ENCODE results near the gene NEURL1B. TPM values are rescaled to one million over a fixed set of nuclear protein-coding genes. Genes with fewer than 3 reads are reported as not detected.

The NEURL1B gene
- polyA plus RNA-seq, 2 of the 4 experiments (the other 2 are of a cell fraction) = 0.89 to 2.1 TPM

DNA sequence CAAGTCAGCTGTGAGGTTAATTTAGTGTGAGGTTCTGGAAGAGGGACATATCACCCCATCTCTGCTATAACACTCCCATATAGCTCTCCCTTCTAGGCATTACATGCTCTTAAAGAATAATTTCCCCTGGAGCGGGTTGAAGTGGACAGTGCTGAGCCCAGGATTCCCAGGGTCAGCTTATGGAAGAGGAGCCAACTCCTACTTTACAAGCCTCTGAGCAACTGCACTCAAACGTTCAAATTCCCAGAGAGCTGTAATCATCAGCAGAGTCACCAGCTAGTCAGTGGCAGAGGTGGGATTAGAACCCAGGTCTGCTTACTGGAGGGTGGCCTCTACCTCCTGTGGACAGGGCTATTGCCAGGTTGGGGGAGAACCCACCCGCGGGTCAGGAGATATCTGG, 1.4 kb downstream of the NEURL1B start:
- 69% methylated on average over 4 of the region's 4 CpGs for WGBS (ENCODE audit: missing lambda C conversion rate)
- H3K4me1 ChIP-seq = peaks cover 5% of the 10 kb centered on the region
- no peaks in the 10 kb centered on the region for H3K9me3 ChIP-seq
- CTCF ChIA-PET = interaction anchor here (0.6 to 4.6 kb wide), 7 partner anchors 9 to 246 kb away, joined by 3 to 20 read pairs (median 4); no protein-coding TSS in a partner anchor
- no peak overlapping the region for H3K4me3 ChIP-seq
- DNase-seq (ENCODE audit: low read depth in 1 of 2, low spot score in 1 of 2) (no peak), FAIRE-seq (no peak), ATAC-seq (no peak)
- POLR2A ChIA-PET = no interaction called here
- H3K27ac ChIP-seq = no peak overlapping the region
- TF ChIP-seq HOXB5 (CRISPR knock-in tag; IDR thresholded peaks at IDR 0.05) (no peak), EP300 (IDR thresholded peaks at IDR 0.05) (no peak), RCOR1 (IDR thresholded peaks at IDR 0.05; ENCODE audit: low read depth, low read length) (no peak), GATA3 (IDR thresholded peaks at IDR 0.05; ENCODE audit: borderline replicate concordance) (no peak), TFCP2L1 (CRISPR knock-in tag; IDR thresholded peaks at IDR 0.05) (no peak), CEBPB (IDR thresholded peaks at IDR 0.05) (no peak), NFE2L2 (conservative IDR thresholded peaks at IDR 0.05; ENCODE audit: low read length) (no peak)
- TF ChIP-seq, protein P1, sequence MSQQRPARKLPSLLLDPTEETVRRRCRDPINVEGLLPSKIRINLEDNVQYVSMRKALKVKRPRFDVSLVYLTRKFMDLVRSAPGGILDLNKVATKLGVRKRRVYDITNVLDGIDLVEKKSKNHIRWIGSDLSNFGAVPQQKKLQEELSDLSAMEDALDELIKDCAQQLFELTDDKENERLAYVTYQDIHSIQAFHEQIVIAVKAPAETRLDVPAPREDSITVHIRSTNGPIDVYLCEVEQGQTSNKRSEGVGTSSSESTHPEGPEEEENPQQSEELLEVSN (IDR thresholded peaks at IDR 0.05; ENCODE audit: borderline replicate concordance, low read depth) = no peak
- H3K4me2 ChIP-seq = no peak overlapping the region

DNA sequence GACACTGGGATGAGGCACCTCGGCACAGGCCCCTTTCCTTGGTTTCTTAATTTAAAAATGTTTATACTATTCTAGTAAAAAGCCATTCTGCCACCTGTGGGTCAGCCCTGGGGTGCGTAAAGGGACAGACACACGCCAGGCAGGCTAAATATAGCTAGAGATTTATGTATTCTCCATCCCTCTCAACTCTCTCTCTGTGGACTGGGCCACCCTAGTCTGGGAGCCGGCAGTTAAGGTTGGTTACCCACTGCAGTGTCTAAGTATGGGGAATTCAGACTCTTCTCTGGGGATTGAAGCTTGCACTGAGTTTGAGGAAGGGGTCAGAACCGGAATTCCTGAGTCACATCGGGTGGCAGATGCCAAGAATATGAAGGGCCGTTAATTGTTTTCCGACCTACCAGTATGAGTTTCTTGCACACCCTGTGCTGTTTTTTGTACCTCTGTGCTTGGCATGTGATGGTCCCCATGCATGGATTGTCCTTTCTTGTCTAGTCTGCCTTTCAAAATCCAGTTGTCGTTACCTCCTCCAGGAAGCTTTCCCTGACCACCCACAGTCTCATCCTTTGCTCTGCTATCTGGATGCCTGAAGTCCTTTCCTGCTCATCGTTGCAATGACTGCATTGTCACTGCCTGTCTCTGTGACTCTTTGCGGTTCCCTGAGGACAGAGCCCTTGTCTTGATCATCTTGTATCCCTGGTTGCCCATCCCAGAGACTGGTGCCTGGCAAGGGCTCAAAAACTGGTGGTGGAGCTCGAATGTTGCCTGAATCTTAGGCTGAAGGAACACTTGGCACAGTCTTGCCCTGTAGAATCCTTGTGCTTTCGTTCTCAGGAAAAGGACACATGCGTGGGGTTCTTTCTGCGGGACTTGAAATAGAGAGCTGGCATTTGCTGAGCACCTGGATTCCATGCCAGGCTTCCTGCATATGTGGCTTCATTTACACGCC, 2.1 kb downstream of the NEURL1B start:
- CTCF ChIA-PET = interaction anchor here (1.2 to 4.6 kb wide), 6 partner anchors 9 to 169 kb away, joined by 3 to 20 read pairs (median 4); no protein-coding TSS in a partner anchor
- POLR2A ChIA-PET = no interaction called here

DNA sequence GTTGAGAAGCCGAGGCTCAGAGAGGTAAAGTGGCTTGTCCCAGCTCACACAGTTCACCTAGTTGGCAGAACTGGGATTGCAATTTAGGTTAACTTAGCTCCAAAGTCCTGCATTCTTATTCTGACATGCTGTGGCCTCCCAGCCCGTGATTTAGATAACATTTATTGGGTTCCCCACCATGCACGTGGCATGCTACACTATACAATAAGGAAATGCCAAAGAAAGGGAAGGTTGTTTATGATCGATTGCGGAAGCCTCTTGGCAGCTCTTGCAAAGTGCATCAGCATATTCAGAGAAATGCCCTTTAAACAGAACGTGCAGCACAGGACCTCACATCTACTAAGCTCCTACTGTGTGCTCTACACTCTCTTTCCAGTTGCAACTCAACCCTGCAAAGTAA, 3.2 kb downstream of the NEURL1B start:
- POLR2A ChIA-PET = no interaction called here
- FAIRE-seq (no peak), ATAC-seq (no peak), DNase-seq (ENCODE audit: low read depth in 1 of 2, low spot score in 1 of 2) (no peak)
- H3K4me1 ChIP-seq = peaks cover 5% of the 10 kb centered on the region
- H3K27ac ChIP-seq = no peak overlapping the region
- WGBS (ENCODE audit: missing lambda C conversion rate) = 63% methylated on average over 6 of the region's 6 CpGs
- CTCF ChIA-PET = no interaction called here
- H3K9me3 ChIP-seq = no peaks in the 10 kb centered on the region
- no peak overlapping the region for H3K4me2 ChIP-seq
- no peak overlapping the region for H3K4me3 ChIP-seq
- no peak for TF ChIP-seq CBX2 (IDR thresholded peaks at IDR 0.05; ENCODE audit: borderline replicate concordance, low read depth)
- TF ChIP-seq, protein P2, sequence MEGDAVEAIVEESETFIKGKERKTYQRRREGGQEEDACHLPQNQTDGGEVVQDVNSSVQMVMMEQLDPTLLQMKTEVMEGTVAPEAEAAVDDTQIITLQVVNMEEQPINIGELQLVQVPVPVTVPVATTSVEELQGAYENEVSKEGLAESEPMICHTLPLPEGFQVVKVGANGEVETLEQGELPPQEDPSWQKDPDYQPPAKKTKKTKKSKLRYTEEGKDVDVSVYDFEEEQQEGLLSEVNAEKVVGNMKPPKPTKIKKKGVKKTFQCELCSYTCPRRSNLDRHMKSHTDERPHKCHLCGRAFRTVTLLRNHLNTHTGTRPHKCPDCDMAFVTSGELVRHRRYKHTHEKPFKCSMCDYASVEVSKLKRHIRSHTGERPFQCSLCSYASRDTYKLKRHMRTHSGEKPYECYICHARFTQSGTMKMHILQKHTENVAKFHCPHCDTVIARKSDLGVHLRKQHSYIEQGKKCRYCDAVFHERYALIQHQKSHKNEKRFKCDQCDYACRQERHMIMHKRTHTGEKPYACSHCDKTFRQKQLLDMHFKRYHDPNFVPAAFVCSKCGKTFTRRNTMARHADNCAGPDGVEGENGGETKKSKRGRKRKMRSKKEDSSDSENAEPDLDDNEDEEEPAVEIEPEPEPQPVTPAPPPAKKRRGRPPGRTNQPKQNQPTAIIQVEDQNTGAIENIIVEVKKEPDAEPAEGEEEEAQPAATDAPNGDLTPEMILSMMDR (IDR thresholded peaks at IDR 0.05) = no peak
- no peak for TF ChIP-seq HOXB13 (CRISPR knock-in tag; IDR thresholded peaks at IDR 0.05; ENCODE audit: low read depth)
- no peak for TF ChIP-seq RCOR1 (IDR thresholded peaks at IDR 0.05; ENCODE audit: low read depth, low read length)
- TF ChIP-seq CHD4 (IDR thresholded peaks at IDR 0.05; ENCODE audit: borderline replicate concordance) = no peak
- TF ChIP-seq, protein P3, sequence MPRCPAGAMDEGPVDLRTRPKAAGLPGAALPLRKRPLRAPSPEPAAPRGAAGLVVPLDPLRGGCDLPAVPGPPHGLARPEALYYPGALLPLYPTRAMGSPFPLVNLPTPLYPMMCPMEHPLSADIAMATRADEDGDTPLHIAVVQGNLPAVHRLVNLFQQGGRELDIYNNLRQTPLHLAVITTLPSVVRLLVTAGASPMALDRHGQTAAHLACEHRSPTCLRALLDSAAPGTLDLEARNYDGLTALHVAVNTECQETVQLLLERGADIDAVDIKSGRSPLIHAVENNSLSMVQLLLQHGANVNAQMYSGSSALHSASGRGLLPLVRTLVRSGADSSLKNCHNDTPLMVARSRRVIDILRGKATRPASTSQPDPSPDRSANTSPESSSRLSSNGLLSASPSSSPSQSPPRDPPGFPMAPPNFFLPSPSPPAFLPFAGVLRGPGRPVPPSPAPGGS (IDR thresholded peaks at IDR 0.05) = no peak
- TF ChIP-seq, protein P4, sequence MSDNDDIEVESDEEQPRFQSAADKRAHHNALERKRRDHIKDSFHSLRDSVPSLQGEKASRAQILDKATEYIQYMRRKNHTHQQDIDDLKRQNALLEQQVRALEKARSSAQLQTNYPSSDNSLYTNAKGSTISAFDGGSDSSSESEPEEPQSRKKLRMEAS (IDR thresholded peaks at IDR 0.05) = no peak
- no peak for TF ChIP-seq RFX5 (IDR thresholded peaks at IDR 0.05)
- TF ChIP-seq TFCP2L1 (CRISPR knock-in tag; IDR thresholded peaks at IDR 0.05) = no peak
- no peak for TF ChIP-seq SREBF2 (IDR thresholded peaks at IDR 0.05)
- TF ChIP-seq RAD21 (conservative IDR thresholded peaks at IDR 0.05 in 1 of 2, IDR thresholded peaks at IDR 0.05 in 1 of 2) = no peak
- TF ChIP-seq, protein P1 (IDR thresholded peaks at IDR 0.05; ENCODE audit: borderline replicate concordance, low read depth) = no peak
- no peak for TF ChIP-seq FOSL2 (IDR thresholded peaks at IDR 0.05)
- no peak for TF ChIP-seq FOSL2 (CRISPR knock-in tag; IDR thresholded peaks at IDR 0.05)
- no peak for TF ChIP-seq SMC3 (IDR thresholded peaks at IDR 0.05)

More for the DNA sequence above, 2.1 kb downstream of the NEURL1B start:
- DNase-seq (ENCODE audit: low read depth in 1 of 2, low spot score in 1 of 2) (no peak), ATAC-seq (no peak), FAIRE-seq (no peak)
- H3K27ac ChIP-seq = no peak overlapping the region
- WGBS (ENCODE audit: missing lambda C conversion rate) = 81% methylated on average over 16 of the region's 16 CpGs
- H3K9me3 ChIP-seq = no peaks in the 10 kb centered on the region
- peaks cover 5% of the 10 kb centered on the region for H3K4me1 ChIP-seq
- H3K4me2 ChIP-seq = no peak overlapping the region
- TF ChIP-seq ZSCAN20 (CRISPR knock-in tag; IDR thresholded peaks at IDR 0.05) (no peak), RAD21 (conservative IDR thresholded peaks at IDR 0.05 in 1 of 2, IDR thresholded peaks at IDR 0.05 in 1 of 2) (no peak), CHD2 (IDR thresholded peaks at IDR 0.05; ENCODE audit: low read length, partially characterized antibody) (no peak)
- no peak overlapping the region for H3K4me3 ChIP-seq

Measured in A549 (cell line).